H1 (cell line): ENCODE measurements around the gene TMTC2. TPM values are rescaled to one million over a fixed set of nuclear protein-coding genes. Genes with fewer than 3 reads are reported as not detected.

Experiments used
- BACH1 ChIP-seq: IDR thresholded peaks from 2 replicates; pipeline ENCODE4 v1.6.1; 2012; ENCODE audit warnings: low read length, improper control_type of control experiment
- CEBPB ChIP-seq: IDR thresholded peaks from 2 replicates; pipeline ENCODE4 v1.6.1; 2012; ENCODE audit warnings: low read depth, low read length
- CHD7 ChIP-seq: fragments of 300-600 bp; sonication (generic); IDR thresholded peaks from 2 replicates; pipeline ENCODE4 v1.7.1; 2012; ENCODE audit warnings: low read length, moderate library complexity, mild to moderate bottlenecking, inconsistent platforms; ENCODE audit not compliant: insufficient replicate concordance
- EGR1 ChIP-seq: IDR thresholded peaks from 2 replicates; pipeline ENCODE4 v1.6.1; 2011; ENCODE audit warnings: low read depth, low read length, borderline replicate concordance
- HDAC6 ChIP-seq: IDR thresholded peaks from one replicate; pipeline ENCODE4 v1.7.1; 2012; ENCODE audit warnings: low read depth, mild to moderate bottlenecking, inconsistent platforms, low read length, moderate library complexity
- KDM5A ChIP-seq: fragments of 200-600 bp; IDR thresholded peaks from 2 replicates; pipeline ENCODE4 v1.7.1; 2012; ENCODE audit warnings: mild to moderate bottlenecking, low read length, inconsistent platforms, mixed read lengths
- SIN3A ChIP-seq, 2 experiments: IDR thresholded peaks in 1 of 2; conservative IDR thresholded peaks in 1 of 2; 2 replicates each; pipeline ENCODE4 v1.6.1; 2011 to 2012; ENCODE audit warnings: low read length in 2 of 2, improper control_type of control experiment in 1 of 2, low read depth in 1 of 2, mild to moderate bottlenecking in 1 of 2
- SP1 ChIP-seq: IDR thresholded peaks from 2 replicates; pipeline ENCODE4 v1.6.1; 2011; ENCODE audit warnings: low read depth, low read length
- TEAD4 ChIP-seq: IDR thresholded peaks from 2 replicates; pipeline ENCODE4 v1.6.1; 2012; ENCODE audit warnings: low read depth, low read length, inconsistent platforms, mixed read lengths
- ZNF274 ChIP-seq: IDR thresholded peaks from 2 replicates; pipeline ENCODE4 v1.7.0; 2012; ENCODE audit warnings: low read length, borderline replicate concordance; ENCODE audit errors: extremely low read depth
- polyA plus RNA-seq, 7 experiments: library from polyadenylated mRNA; depleted of rRNA in 3 of 7; stranded (reverse) in 5 of 7; unstranded in 2 of 7; fragments of >200 nt in 5 of 7; fragments of 200-250 nt in 2 of 7; gene quantifications; 1 replicate in 5 of 7; 2 replicates in 1 of 7; 4 replicates in 1 of 7; pipeline versions ENCODE4 v1.2.1 to v1.2.3, GENCODE V29; 2011 to 2013; ENCODE audit warnings: missing spikeins in 2 of 7, mixed read lengths in 2 of 7
- total RNA-seq: library from RNA; stranded (reverse); fragmentation: NEBNext Ultra II Directional; extraction: Animal tissue kit (Norgen Biotek cat#: 25700); gene quantifications from 2 replicates; pipeline ENCODE4 v1.2.1, GENCODE V29; 2021
- TF ChIP-seq, protein P1 (sequence below): IDR thresholded peaks from 2 replicates; pipeline ENCODE4 v1.6.1; 2012; ENCODE audit warnings: inconsistent platforms

Gene TMTC2
- total and polyA plus RNA-seq, 2 of the 8 experiments (the other 6 are each of a cell fraction or from before 2014, with no cell fraction given) = 2.3 to 3.9 TPM

- TF ChIP-seq CHD7 = no peak
- TF ChIP-seq SIN3A (conservative IDR thresholded peaks at IDR 0.05 in 1 of 2, IDR thresholded peaks at IDR 0.05 in 1 of 2; ENCODE audit: low read depth in 1 of 2, low read length in 2 of 2) = no peak
- TF ChIP-seq HDAC6 = no peak
- no peak for TF ChIP-seq SP1
- TF ChIP-seq EGR1 = no peak
- no peak for TF ChIP-seq KDM5A
- TF ChIP-seq ZNF274 = no peak
- TF ChIP-seq, protein P1, sequence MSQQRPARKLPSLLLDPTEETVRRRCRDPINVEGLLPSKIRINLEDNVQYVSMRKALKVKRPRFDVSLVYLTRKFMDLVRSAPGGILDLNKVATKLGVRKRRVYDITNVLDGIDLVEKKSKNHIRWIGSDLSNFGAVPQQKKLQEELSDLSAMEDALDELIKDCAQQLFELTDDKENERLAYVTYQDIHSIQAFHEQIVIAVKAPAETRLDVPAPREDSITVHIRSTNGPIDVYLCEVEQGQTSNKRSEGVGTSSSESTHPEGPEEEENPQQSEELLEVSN = no peak
- no peak for TF ChIP-seq CEBPB
- no peak for TF ChIP-seq TEAD4
- TF ChIP-seq BACH1 = no peak
These were observed 372.4 kb downstream of the TMTC2 start (continued) for GRCh38 chr12:83059107-83059506.
